DND-41 (cell line): ENCODE measurements around the gene BBS9.

Experiments used
- ATAC-seq: fragments of 200-7000 bp; cut with Tn5 transposase; 3 replicates; pipeline ENCODE4 v1.9.1; 2021; ENCODE audit warnings: low read depth; ENCODE audit not compliant: insufficient read depth
- DNase-seq: peaks from one replicate; pipeline ENCODE4 v3.0.0-alpha.2; 2020
- H2AFZ ChIP-seq: 2 replicates; pipeline ENCODE4 v1.6.0; 2012; ENCODE audit warnings: low read depth, low read length
- H3K27ac ChIP-seq: 2 replicates; pipeline ENCODE4 v1.5.1; 2012; ENCODE audit warnings: low read length, inconsistent platforms
- H3K27me3 ChIP-seq: fragments of 200-600 bp; sonication (generic); 2 replicates; pipeline ENCODE4 v1.6.0; 2012; ENCODE audit warnings: low read length, mild to moderate bottlenecking, inconsistent platforms; ENCODE audit not compliant: insufficient read depth, poor library complexity
- H3K36me3 ChIP-seq: 2 replicates; pipeline ENCODE4 v1.5.1; 2012; ENCODE audit warnings: low read length, inconsistent platforms; ENCODE audit not compliant: insufficient read depth
- H3K4me1 ChIP-seq: 2 replicates; pipeline ENCODE4 v1.5.1; 2012; ENCODE audit warnings: mild to moderate bottlenecking, low read length; ENCODE audit not compliant: insufficient read depth
- H3K4me2 ChIP-seq: 2 replicates; pipeline ENCODE4 v1.6.0; 2012; ENCODE audit warnings: mild to moderate bottlenecking, moderate library complexity, low read length, inconsistent platforms; ENCODE audit not compliant: insufficient read depth
- H3K4me3 ChIP-seq, 2 experiments: fragments of 200-600 bp in 1 of 2; shearing (Covaris generic) in 1 of 2; 2 replicates each; pipeline ENCODE4 v1.5.1; 2012 to 2016; ENCODE audit warnings: inconsistent platforms in 2 of 2, low read length in 2 of 2, mild to moderate bottlenecking in 2 of 2, low read depth in 1 of 2, moderate library complexity in 1 of 2
- H3K79me2 ChIP-seq: 2 replicates; pipeline ENCODE4 v1.6.0; 2012; ENCODE audit warnings: low read length, inconsistent platforms; ENCODE audit not compliant: insufficient read depth
- H3K9ac ChIP-seq: 2 replicates; pipeline ENCODE4 v1.6.0; 2012; ENCODE audit warnings: low read depth, mild to moderate bottlenecking, inconsistent platforms, low read length, moderate library complexity
- H3K9me3 ChIP-seq: 2 replicates; pipeline ENCODE4 v1.5.1; 2012; ENCODE audit warnings: low read length, moderate library complexity, mild to moderate bottlenecking, inconsistent platforms; ENCODE audit not compliant: insufficient read depth, severe bottlenecking
- H4K20me1 ChIP-seq: 2 replicates; pipeline ENCODE4 v1.6.0; 2012; ENCODE audit warnings: low read length; ENCODE audit not compliant: insufficient read depth
- EZH2 ChIP-seq: IDR thresholded peaks from 3 replicates; pipeline ENCODE4 v1.6.1; 2012; ENCODE audit warnings: borderline replicate concordance, low read depth, mild to moderate bottlenecking, moderate library complexity, low read length, inconsistent platforms; ENCODE audit not compliant: severe bottlenecking
- TF ChIP-seq, protein P1 (sequence below): IDR thresholded peaks from 2 replicates; pipeline ENCODE4 v1.5.1; 2012; ENCODE audit warnings: borderline replicate concordance, low read length, moderate library complexity, mild to moderate bottlenecking; ENCODE audit not compliant: poor library complexity, severe bottlenecking; ENCODE audit errors: extremely low read depth

BBS9 gene

DNA sequence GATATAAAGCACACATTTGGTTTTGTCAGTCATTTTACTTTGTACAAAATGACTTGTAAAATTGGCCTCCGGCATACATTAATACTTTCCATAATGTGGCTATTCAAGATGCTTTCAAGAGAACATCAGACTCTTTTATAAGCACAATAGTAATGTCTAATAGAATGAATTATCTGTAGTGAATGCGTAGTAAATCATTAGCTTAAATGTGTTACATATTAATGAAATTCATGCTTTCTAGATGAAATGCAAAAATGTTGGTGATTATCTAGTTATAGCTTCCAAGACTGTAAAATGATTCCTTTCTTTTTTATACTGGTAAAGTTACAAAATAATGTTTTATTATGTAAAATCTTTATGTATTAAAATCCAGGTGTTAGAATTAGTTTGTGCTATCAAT, 144.0 kb downstream of the BBS9 start:
- no peak overlapping the region for H3K4me2 ChIP-seq
- DNase-seq (no peak), ATAC-seq (no peak)
- H3K9ac ChIP-seq: no peak overlapping the region
- H3K79me2 ChIP-seq: no peaks in the 10 kb centered on the region
- no peak overlapping the region for H2AFZ ChIP-seq
- peaks cover 8% of the 10 kb centered on the region for H3K9me3 ChIP-seq
- H3K27me3 ChIP-seq: no peaks in the 10 kb centered on the region
- H4K20me1 ChIP-seq: no peaks in the 10 kb centered on the region
- peaks cover 8% of the 10 kb centered on the region for H3K4me1 ChIP-seq
- H3K4me3 ChIP-seq: no peak overlapping the region
- no peak overlapping the region for H3K27ac ChIP-seq
- no peaks in the 10 kb centered on the region for H3K36me3 ChIP-seq
- no peak for TF ChIP-seq EZH2
- TF ChIP-seq, protein P1, sequence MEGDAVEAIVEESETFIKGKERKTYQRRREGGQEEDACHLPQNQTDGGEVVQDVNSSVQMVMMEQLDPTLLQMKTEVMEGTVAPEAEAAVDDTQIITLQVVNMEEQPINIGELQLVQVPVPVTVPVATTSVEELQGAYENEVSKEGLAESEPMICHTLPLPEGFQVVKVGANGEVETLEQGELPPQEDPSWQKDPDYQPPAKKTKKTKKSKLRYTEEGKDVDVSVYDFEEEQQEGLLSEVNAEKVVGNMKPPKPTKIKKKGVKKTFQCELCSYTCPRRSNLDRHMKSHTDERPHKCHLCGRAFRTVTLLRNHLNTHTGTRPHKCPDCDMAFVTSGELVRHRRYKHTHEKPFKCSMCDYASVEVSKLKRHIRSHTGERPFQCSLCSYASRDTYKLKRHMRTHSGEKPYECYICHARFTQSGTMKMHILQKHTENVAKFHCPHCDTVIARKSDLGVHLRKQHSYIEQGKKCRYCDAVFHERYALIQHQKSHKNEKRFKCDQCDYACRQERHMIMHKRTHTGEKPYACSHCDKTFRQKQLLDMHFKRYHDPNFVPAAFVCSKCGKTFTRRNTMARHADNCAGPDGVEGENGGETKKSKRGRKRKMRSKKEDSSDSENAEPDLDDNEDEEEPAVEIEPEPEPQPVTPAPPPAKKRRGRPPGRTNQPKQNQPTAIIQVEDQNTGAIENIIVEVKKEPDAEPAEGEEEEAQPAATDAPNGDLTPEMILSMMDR: no peak

DNA sequence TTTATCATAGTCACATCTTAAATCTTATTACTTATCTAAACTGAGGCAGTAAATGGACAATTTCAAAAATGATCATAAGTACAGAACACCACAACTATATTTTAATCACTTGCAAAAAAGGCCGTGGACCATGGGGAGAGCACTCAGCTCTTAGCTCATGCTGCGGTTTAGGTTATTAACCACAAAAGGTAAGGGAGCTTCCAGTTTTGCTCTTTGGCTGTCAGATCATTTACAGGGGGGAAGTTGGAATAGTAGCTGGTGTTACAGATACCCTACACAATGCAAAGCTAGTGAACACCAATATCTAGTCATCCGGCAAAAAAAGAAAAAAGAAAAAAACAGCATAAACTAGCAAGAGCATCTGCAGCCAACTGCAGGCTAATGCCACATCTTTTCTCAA, 147.0 kb downstream of the BBS9 start:
- ATAC-seq: peak; percentile 83

DNA sequence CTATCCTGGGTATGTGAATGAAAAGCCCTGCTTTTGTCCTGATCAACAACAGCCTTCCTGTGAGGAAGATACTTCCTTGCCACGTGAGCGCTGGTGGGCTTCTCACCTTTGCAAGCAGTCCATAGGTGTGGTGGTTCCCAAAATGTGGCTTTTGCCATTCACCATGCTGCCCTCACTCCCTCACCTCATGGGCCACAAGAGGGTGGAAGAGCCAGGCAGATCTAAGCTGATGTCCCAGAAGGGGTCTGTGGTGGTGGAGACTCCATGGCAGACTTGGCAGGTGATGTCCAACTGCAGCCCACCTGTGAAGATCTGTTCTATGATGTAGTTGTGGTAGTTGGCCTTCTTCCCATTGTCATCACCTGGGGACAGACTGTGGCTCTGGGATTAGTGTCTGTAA, 147.4 kb downstream of the BBS9 start:
- Histone ChIP-seq H3K36me3 (no peaks in the 10 kb centered on the region), H3K79me2 (no peaks in the 10 kb centered on the region), H3K4me2 (no peak overlapping the region), H2AFZ (no peak overlapping the region), H3K27me3 (no peaks in the 10 kb centered on the region), H4K20me1 (no peaks in the 10 kb centered on the region), H3K9me3 (peaks cover 11% of the 10 kb centered on the region), H3K4me1 (peaks cover 8% of the 10 kb centered on the region), H3K4me3 (no peak overlapping the region), H3K9ac (no peak overlapping the region), H3K27ac (no peak overlapping the region)
- TF ChIP-seq, protein P1: no peak
- no peak for TF ChIP-seq EZH2
- ATAC-seq: peak; percentile 50; the same call in 2 of the 3 replicates
- DNase-seq: no peak

More for the DNA sequence above, 147.0 kb downstream of the BBS9 start:
- no peaks in the 10 kb centered on the region for H4K20me1 ChIP-seq
- DNase-seq: peak; percentile 22
- no peaks in the 10 kb centered on the region for H3K36me3 ChIP-seq
- no peaks in the 10 kb centered on the region for H3K79me2 ChIP-seq
- no peaks in the 10 kb centered on the region for H3K27me3 ChIP-seq
- TF ChIP-seq, protein P1: no peak
- H3K4me2 ChIP-seq: no peak overlapping the region
- H2AFZ ChIP-seq: no peak overlapping the region
- H3K4me3 ChIP-seq: no peak overlapping the region
- H3K9ac ChIP-seq: no peak overlapping the region
- H3K27ac ChIP-seq: no peak overlapping the region
- H3K9me3 ChIP-seq: peaks cover 11% of the 10 kb centered on the region
- H3K4me1 ChIP-seq: peaks cover 8% of the 10 kb centered on the region

DNA sequence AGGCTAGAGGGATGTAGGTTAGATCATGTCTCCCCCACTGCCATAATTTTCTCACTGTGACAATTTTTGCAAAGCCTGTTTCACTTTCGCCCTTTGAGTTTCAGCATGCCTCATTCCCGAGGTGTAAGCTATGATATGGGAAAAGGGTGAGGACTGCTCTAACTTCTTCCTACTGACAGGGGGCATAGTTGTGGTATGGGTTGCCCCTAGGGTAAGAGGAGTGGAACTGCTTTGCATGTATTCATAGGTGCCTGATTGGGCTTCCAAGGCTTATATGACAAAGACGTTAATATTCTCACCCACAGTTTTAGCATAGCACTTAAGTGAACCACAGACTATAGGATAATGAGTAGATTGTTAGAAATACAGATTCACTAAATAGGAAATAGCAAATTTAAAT, 148.7 kb downstream of the BBS9 start:
- Histone ChIP-seq H3K4me2 (no peak overlapping the region), H3K79me2 (no peaks in the 10 kb centered on the region), H3K9ac (no peak overlapping the region), H4K20me1 (no peaks in the 10 kb centered on the region), H2AFZ (no peak overlapping the region), H3K4me3 (no peak overlapping the region), H3K9me3 (peaks cover 11% of the 10 kb centered on the region), H3K4me1 (peaks cover 8% of the 10 kb centered on the region), H3K27me3 (no peaks in the 10 kb centered on the region), H3K36me3 (no peaks in the 10 kb centered on the region), H3K27ac (no peak overlapping the region)
- TF ChIP-seq EZH2: no peak
- ATAC-seq (no peak), DNase-seq (no peak)
